ENCODE results near the gene VAX1.

The VAX1 gene

DNA sequence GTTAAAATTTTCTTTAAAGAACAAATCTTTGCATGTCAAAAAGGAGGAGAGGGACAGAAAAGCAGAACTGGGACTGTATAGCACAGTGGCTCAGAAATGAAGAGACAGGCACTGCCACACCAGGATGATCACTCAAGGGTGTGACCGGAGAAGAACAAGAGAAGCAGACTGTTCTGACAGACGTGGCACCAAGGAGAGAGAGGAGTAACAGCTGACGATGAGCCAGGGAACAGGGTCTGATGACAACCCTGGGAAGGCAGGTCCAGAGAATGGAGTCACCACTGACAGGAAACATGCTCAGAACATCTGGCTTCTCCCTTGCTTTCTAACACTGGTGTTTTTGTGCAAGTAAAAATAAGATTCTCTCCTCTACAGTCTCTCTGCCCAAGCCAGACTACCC is 14.6 kb upstream of the VAX1 start:
- no peaks in the 10 kb centered on the region for H3K9me3 ChIP-seq (ENCODE audit: control insufficient read depth in 5 of 5, low read length in 5 of 5)
- H3K27ac ChIP-seq (ENCODE audit: low read depth, low read length) = no peak overlapping the region
- H3K27me3 ChIP-seq (ENCODE audit: control insufficient read depth in 5 of 5, insufficient read depth in 4 of 5, low read length in 5 of 5) = peaks cover 16 to 40% (median 27%) of the 10 kb centered on the region in 5 donors
- H3K4me3 ChIP-seq (ENCODE audit: low read depth in 1 of 5, low read length in 5 of 5) = no peak overlapping the region
- H3K36me3 ChIP-seq (ENCODE audit: control insufficient read depth in 5 of 5, insufficient read depth in 5 of 5, low read length in 5 of 5) = no peaks in the 10 kb centered on the region
- no peak overlapping the region for H3K9ac ChIP-seq (ENCODE audit: low read length in 5 of 5)
- H3K4me1 ChIP-seq (ENCODE audit: control insufficient read depth in 5 of 5, insufficient read depth in 5 of 5, low read length in 5 of 5) = no peaks in the 10 kb centered on the region

DNA sequence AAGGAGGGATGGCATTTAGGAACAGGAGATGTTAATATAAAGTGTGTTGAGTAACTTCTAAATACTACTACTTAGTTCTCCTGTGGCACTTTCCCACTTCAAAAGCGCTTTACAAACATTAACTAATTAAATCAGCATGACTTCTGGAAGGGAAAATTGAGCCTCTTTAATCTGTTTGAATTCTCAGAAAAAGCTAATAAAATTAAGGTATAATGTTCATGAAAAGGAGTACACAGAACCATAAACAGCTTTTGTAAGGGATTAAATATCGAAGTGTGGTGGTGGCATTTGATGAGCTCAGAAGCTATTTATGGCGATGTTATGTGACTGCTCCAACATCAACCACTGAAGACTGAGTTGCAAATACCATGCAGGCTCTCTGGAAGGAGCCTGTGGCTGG is 10.2 kb upstream of the VAX1 start:
- H3K27me3 ChIP-seq (ENCODE audit: control insufficient read depth in 5 of 5, insufficient read depth in 4 of 5, low read length in 5 of 5) = peaks cover 8 to 14% (median 10%) of the 10 kb centered on the region in 5 donors
- H3K27ac ChIP-seq (ENCODE audit: low read depth, low read length) = no peak overlapping the region
- no peaks in the 10 kb centered on the region for H3K36me3 ChIP-seq (ENCODE audit: control insufficient read depth in 5 of 5, insufficient read depth in 5 of 5, low read length in 5 of 5)
- H3K4me3 ChIP-seq (ENCODE audit: low read depth in 1 of 5, low read length in 5 of 5) = no peak overlapping the region
- H3K9ac ChIP-seq (ENCODE audit: low read length in 5 of 5) = no peak overlapping the region
- H3K4me1 ChIP-seq (ENCODE audit: control insufficient read depth in 5 of 5, insufficient read depth in 5 of 5, low read length in 5 of 5) = no peaks in the 10 kb centered on the region
- H3K9me3 ChIP-seq (ENCODE audit: control insufficient read depth in 5 of 5, low read length in 5 of 5) = peaks cover 6 to 14% (median 6%) of the 10 kb centered on the region in 5 donors

DNA sequence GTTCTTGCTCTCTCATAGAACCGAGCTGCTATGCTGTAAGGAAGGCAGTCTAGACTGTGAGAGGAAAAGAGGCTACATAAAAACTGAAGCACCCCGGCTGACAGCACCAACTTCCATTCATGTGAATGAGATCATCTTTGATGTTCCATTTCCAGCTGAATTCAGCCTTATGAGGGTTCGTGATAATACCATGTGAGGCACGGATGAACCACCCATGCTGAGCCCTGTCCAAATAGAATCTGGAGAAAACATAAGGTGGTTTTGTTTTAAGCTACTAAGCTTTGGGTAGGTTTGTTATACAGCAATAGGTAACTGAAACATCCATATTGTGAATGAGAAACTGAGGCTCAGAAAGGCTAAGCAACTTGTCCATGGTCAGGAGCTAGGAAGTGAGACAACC is 6.9 kb upstream of the VAX1 start:
- Histone ChIP-seq H3K27me3 (ENCODE audit: control insufficient read depth in 5 of 5, insufficient read depth in 4 of 5, low read length in 5 of 5) (peaks cover 16 to 36% (median 30%) of the 10 kb centered on the region in 5 donors), H3K4me3 (ENCODE audit: low read depth in 1 of 5, low read length in 5 of 5) (no peak overlapping the region)

DNA sequence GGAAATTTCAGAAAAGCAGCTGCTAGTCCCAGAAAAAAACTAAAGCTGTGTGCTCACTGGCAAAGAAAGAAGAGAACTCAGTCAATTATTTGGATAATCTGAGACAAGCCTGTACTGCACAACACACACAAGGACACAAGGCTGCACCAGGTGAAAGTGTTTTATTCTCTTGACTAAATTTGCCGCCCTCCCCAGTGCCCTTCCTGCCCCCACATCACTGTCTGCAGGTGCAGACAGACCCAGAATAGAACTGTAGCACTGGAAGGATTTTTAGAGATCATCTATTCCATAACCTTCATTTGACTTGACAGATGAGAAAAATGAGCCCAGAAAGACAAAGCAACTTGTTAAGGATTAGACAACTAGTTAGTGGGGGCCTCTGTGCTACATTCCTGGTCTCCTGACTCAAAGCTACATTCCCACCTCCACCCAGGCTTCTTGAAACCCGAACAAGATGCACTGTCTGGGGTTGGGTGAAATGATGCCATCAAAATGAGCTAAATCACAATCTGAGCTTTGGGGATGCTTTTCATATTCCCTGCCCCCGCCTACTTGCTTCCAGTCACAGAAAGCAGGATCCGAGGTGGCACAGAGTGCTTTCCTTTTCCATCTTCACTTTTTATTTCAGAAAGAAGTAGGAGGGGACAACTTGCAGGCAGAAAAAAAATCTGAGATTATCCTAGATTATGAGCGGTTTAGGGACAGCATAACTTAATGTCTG is 5.2 kb upstream of the VAX1 start:
- no peak overlapping the region for H3K4me3 ChIP-seq (ENCODE audit: low read depth in 1 of 5, low read length in 5 of 5)
- H3K27ac ChIP-seq (ENCODE audit: low read depth, low read length) = no peak overlapping the region
- peaks cover 6 to 14% (median 6%) of the 10 kb centered on the region in 5 donors for H3K9me3 ChIP-seq (ENCODE audit: control insufficient read depth in 5 of 5, low read length in 5 of 5)
- no peak overlapping the region for H3K9ac ChIP-seq (ENCODE audit: low read length in 5 of 5)
- H3K36me3 ChIP-seq (ENCODE audit: control insufficient read depth in 5 of 5, insufficient read depth in 5 of 5, low read length in 5 of 5) = no peaks in the 10 kb centered on the region
- H3K4me1 ChIP-seq (ENCODE audit: control insufficient read depth in 5 of 5, insufficient read depth in 5 of 5, low read length in 5 of 5) = peaks cover 0 to 10% (median 2%) of the 10 kb centered on the region in 5 donors
- peaks cover 22 to 51% (median 44%) of the 10 kb centered on the region in 5 donors for H3K27me3 ChIP-seq (ENCODE audit: control insufficient read depth in 5 of 5, insufficient read depth in 4 of 5, low read length in 5 of 5)

More for the DNA sequence above, 6.9 kb upstream of the VAX1 start:
- Histone ChIP-seq H3K4me1 (ENCODE audit: control insufficient read depth in 5 of 5, insufficient read depth in 5 of 5, low read length in 5 of 5) (peaks cover 0 to 6% (median 0%) of the 10 kb centered on the region in 5 donors), H3K9me3 (ENCODE audit: control insufficient read depth in 5 of 5, low read length in 5 of 5) (peaks cover 6 to 14% (median 6%) of the 10 kb centered on the region in 5 donors), H3K36me3 (ENCODE audit: control insufficient read depth in 5 of 5, insufficient read depth in 5 of 5, low read length in 5 of 5) (no peaks in the 10 kb centered on the region), H3K9ac (ENCODE audit: low read length in 5 of 5) (no peak overlapping the region), H3K27ac (ENCODE audit: low read depth, low read length) (no peak overlapping the region)

DNA sequence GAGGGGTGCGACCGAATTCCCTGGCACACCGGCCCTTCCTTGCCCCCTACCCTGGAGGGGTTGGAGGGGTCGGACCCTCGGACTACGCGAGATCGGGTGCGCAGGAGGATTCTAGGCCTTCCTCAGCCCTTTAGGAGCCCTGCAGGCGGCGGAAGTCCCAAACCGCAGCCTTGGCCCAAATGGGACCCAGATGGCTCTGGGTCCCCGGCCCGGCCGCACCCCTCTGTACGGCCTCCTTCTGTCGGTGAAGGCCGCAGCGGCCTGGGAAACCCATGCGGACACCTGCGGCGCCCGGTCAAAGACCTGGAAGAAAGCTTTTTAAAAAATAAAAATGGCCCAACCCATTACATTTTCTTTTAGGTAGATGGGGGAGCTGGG is 2.4 kb upstream of the VAX1 start:
- H3K9me3 ChIP-seq (ENCODE audit: control insufficient read depth in 5 of 5, low read length in 5 of 5) = peaks cover 6 to 14% (median 6%) of the 10 kb centered on the region in 5 donors
- peaks cover 0 to 29% (median 20%) of the 10 kb centered on the region in 5 donors for H3K4me1 ChIP-seq (ENCODE audit: control insufficient read depth in 5 of 5, insufficient read depth in 5 of 5, low read length in 5 of 5)
- H3K4me3 ChIP-seq (ENCODE audit: low read depth in 1 of 5, low read length in 5 of 5) = no peak overlapping the region
- peaks cover 38 to 73% (median 59%) of the 10 kb centered on the region in 5 donors for H3K27me3 ChIP-seq (ENCODE audit: control insufficient read depth in 5 of 5, insufficient read depth in 4 of 5, low read length in 5 of 5)
- H3K9ac ChIP-seq (ENCODE audit: low read length in 5 of 5) = no peak overlapping the region
- no peaks in the 10 kb centered on the region for H3K36me3 ChIP-seq (ENCODE audit: control insufficient read depth in 5 of 5, insufficient read depth in 5 of 5, low read length in 5 of 5)
- no peak overlapping the region for H3K27ac ChIP-seq (ENCODE audit: low read depth, low read length)

DNA sequence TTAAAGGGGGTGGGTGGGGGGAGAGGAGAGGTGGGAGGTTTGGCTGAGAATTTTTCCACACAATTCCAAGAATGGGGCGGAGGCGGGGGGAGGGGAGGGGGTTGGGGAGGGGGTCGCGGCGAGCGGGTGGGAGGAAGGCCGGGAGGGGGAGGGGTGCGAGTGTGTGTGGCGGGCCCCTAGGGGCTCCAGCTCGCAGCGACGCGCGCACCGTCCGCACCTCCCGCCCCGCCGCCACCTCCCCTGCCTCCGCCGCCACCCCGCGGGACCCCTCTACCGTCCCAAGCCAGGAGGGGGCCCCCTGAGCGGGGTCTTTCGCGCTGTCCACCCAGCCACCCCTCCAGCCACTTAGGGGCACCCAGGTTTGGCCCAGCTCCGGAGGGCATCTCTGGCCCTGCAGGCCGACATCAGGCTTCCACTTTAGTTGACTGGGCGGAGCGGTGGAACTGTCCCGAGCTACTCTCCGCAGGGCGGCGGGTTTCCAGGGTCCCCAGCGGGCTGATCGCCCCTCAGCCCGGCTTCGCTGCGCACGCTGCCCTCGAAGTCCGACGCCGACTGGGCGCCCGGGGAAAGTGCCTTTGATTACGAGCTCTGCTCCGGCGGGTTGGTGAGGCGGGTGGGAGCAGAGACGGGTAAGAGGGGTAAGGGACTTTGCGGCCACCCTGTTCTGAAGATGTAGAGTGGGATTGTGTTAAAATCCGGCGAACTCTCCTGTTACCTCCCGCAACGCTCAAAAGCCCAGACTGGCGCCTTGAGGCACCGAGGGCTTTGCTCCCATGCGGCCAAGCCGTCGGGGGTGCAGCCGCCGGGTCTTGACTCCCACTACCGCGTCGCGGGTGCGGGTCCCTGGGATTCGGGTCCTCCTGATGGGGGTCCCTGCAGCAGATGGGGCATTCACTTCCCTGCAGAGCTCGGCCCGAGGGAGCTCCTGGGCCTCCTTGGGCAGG is 1.8 kb upstream of the VAX1 start:
- H3K27me3 ChIP-seq (ENCODE audit: control insufficient read depth in 5 of 5, insufficient read depth in 4 of 5, low read length in 5 of 5) = peaks cover 44 to 78% (median 65%) of the 10 kb centered on the region in 5 donors
- H3K9ac ChIP-seq (ENCODE audit: low read length in 5 of 5) = no peak overlapping the region
- no peak overlapping the region for H3K4me3 ChIP-seq (ENCODE audit: low read depth in 1 of 5, low read length in 5 of 5)

DNA sequence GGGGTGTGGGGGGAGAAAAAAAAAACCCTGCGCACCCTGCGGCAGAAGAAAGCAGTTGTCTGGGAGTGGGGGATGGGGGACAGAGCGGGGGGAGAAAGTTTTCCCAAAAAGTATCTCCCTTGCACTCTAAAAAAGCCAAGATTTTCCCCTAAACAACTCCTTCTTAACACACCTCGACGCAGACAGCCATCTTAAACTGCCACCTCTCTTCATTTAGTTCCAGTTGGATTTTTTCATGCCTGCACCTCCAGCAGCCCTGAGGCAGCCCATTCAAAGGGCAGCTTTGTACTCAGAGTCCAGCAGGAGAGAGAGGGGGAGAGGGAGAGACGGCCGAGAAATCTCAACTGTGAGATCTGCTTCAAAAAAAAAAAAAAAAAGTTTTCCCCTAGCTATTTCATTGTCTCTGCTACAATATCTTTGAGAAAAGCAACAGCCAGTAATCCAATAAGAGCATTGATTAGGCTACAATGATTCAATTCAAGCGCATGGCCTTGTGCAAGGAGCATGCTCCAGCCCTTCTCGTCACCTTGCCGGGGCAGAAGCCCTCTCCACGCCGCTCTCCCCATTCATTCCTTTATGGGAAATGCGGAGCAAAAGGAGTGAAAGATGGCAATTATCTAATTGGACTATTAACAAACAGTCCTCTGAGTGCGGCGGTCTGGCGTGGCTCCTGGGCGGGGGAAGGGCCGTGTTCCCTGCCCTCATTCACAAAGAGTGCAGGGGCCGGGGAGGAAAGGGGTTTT is 939 bp upstream of the VAX1 start:
- Histone ChIP-seq H3K27me3 (ENCODE audit: control insufficient read depth in 5 of 5, insufficient read depth in 4 of 5, low read length in 5 of 5) (peaks cover 45 to 77% (median 68%) of the 10 kb centered on the region in 5 donors), H3K27ac (ENCODE audit: low read depth, low read length) (no peak overlapping the region), H3K4me3 (ENCODE audit: low read depth in 1 of 5, low read length in 5 of 5) (no peak overlapping the region), H3K9ac (ENCODE audit: low read length in 5 of 5) (no peak overlapping the region), H3K9me3 (ENCODE audit: control insufficient read depth in 5 of 5, low read length in 5 of 5) (no peaks in the 10 kb centered on the region), H3K36me3 (ENCODE audit: control insufficient read depth in 5 of 5, insufficient read depth in 5 of 5, low read length in 5 of 5) (no peaks in the 10 kb centered on the region), H3K4me1 (ENCODE audit: control insufficient read depth in 5 of 5, insufficient read depth in 5 of 5, low read length in 5 of 5) (peaks cover 0 to 37% (median 28%) of the 10 kb centered on the region in 5 donors)

More for the DNA sequence above, 1.8 kb upstream of the VAX1 start:
- no peak overlapping the region for H3K27ac ChIP-seq (ENCODE audit: low read depth, low read length)
- peaks cover 0 to 29% (median 21%) of the 10 kb centered on the region in 5 donors for H3K4me1 ChIP-seq (ENCODE audit: control insufficient read depth in 5 of 5, insufficient read depth in 5 of 5, low read length in 5 of 5)
- no peaks in the 10 kb centered on the region for H3K36me3 ChIP-seq (ENCODE audit: control insufficient read depth in 5 of 5, insufficient read depth in 5 of 5, low read length in 5 of 5)
- peaks cover under 1 to 7% (median 4%) of the 10 kb centered on the region in 5 donors for H3K9me3 ChIP-seq (ENCODE audit: control insufficient read depth in 5 of 5, low read length in 5 of 5)

DNA sequence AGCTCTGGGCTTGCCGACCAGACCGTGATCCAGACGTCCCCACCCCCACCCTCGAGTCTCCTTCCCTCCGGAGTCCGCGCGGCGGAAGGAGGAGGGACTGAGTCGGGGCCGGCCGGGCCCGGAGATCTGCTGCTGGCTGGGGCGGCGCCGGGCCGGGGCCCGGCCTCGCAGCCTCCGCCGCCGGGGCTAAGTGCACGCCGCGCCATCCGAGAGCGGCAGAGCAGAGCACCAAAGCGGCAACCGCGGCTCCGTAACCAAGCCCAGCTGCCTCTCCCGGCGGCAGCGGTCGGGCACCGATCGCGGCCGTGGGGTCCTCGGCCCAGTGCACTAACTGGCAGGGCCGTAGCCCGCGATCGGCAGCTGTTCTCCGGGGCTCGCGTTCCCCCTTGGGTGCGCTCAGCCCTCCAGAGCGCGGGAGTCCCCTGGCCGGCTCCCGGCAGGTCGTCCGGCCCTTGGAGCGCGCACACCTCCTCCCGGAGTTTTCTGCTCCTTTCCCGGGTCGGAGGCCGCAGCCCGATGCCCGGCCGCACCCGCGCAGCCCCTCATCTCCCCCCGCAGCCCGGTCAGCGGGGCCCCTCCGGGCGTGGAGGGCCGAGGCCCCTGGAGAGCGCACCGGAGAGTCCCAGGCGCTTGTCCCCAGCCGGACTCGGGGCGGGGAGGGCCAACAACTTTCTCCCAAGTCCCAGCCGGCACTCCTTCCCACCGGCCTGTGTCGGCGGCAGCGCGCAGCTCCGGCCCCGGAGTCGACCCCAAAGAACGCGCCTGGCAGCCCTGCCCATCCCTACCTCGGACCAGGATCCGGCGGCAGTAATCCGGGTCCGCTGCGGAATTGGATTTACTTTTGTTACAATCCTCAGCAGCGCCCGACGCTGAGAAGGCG is 799 bp downstream of the VAX1 start:
- H3K27ac ChIP-seq (ENCODE audit: low read depth, low read length) = no peak overlapping the region

More for the DNA sequence above, 799 bp downstream of the VAX1 start:
- Histone ChIP-seq H3K4me3 (ENCODE audit: low read depth in 1 of 5, low read length in 5 of 5) (peak overlapping the region in 4 of 5 donors; percentile 37 to 69 (median 56)), H3K27me3 (ENCODE audit: control insufficient read depth in 5 of 5, insufficient read depth in 4 of 5, low read length in 5 of 5) (peaks cover 56 to 83% (median 74%) of the 10 kb centered on the region in 5 donors), H3K9me3 (ENCODE audit: control insufficient read depth in 5 of 5, low read length in 5 of 5) (no peaks in the 10 kb centered on the region), H3K36me3 (ENCODE audit: control insufficient read depth in 5 of 5, insufficient read depth in 5 of 5, low read length in 5 of 5) (no peaks in the 10 kb centered on the region), H3K4me1 (ENCODE audit: control insufficient read depth in 5 of 5, insufficient read depth in 5 of 5, low read length in 5 of 5) (peaks cover 0 to 53% (median 44%) of the 10 kb centered on the region in 5 donors), H3K9ac (ENCODE audit: low read length in 5 of 5) (no peak overlapping the region)

Data from subcutaneous abdominal adipose tissue (tissue), 5 donors.